Natural killer cell (primary cell): ENCODE measurements around the gene WDHD1. TPM values are rescaled to one million over a fixed set of nuclear protein-coding genes. Genes with fewer than 3 reads are reported as not detected.
"Not testable (repeated sequence)": the region's sequence is repeated elsewhere in the genome, so short reads cannot be mapped to it uniquely, and the experiment has no call there.

ENCODE experiments used
- ATAC-seq, 3 donors: fragments of 150-1000 bp in 2 of 3; fragments of 200-7000 bp in 1 of 3; cut with Tn5 transposase; 1 replicate in 1 of 3; 2 replicates in 2 of 3; pipeline ENCODE4 v1.10.0; 2021; ENCODE audit warnings: mild to moderate bottlenecking in 2 of 3, moderate library complexity in 2 of 3
- DNase-seq, 2 donors: peaks; one replicate each; pipeline versions ENCODE4 v3.0.0 to v3.0.0-alpha.2; 2013 to 2021; ENCODE audit warnings: mixed read lengths in 1 of 2
- H3K27ac ChIP-seq: one replicate; pipeline ENCODE4 v1.5.1; 2013; ENCODE audit warnings: mild to moderate bottlenecking, low read length
- H3K27me3 ChIP-seq: one replicate; pipeline ENCODE4 v1.6.1; 2013; ENCODE audit warnings: low read length; ENCODE audit not compliant: control insufficient read depth, insufficient read depth
- H3K36me3 ChIP-seq: one replicate; pipeline ENCODE4 v1.6.1; 2013; ENCODE audit warnings: low read length; ENCODE audit not compliant: control insufficient read depth, insufficient read depth
- H3K4me1 ChIP-seq: one replicate; pipeline ENCODE4 v1.6.1; 2013; ENCODE audit warnings: low read length; ENCODE audit not compliant: control insufficient read depth, insufficient read depth
- H3K4me3 ChIP-seq: one replicate; pipeline ENCODE4 v1.5.1; 2013; ENCODE audit warnings: low read length
- H3K9me3 ChIP-seq: one replicate; pipeline ENCODE4 v1.6.1; 2013; ENCODE audit warnings: low read length; ENCODE audit not compliant: control insufficient read depth, insufficient read depth
- H3K27ac Mint-ChIP-seq, 2 donors: one replicate each; pipeline ENCODE4 v1.8.0; 2022; ENCODE audit warnings: mild to moderate bottlenecking in 2 of 2, mixed read lengths in 2 of 2, moderate library complexity in 1 of 2
- H3K27me3 Mint-ChIP-seq, 2 donors: one replicate each; pipeline ENCODE4 v1.8.0; 2022; ENCODE audit warnings: low read depth in 2 of 2, mixed read lengths in 2 of 2
- H3K36me3 Mint-ChIP-seq: one replicate; pipeline ENCODE4 v1.8.0; 2022; ENCODE audit warnings: mixed read lengths
- H3K4me1 Mint-ChIP-seq, 2 donors: one replicate each; pipeline ENCODE4 v1.8.0; 2022; ENCODE audit warnings: mixed read lengths in 2 of 2
- H3K4me3 Mint-ChIP-seq: one replicate; pipeline ENCODE4 v1.8.0; 2022; ENCODE audit warnings: mild to moderate bottlenecking, moderate library complexity, mixed read lengths
- H3K9me3 Mint-ChIP-seq, 2 donors: one replicate each; pipeline ENCODE4 v1.8.0; 2022; ENCODE audit warnings: mixed read lengths in 2 of 2
- WGBS: methylation state at CpG from one replicate; pipeline ENCODE4 v1.1.7; 2013; ENCODE audit warnings: missing lambda C conversion rate; ENCODE audit not compliant: insufficient coverage; 5-methylcytosine and 5-hydroxymethylcytosine counted together
- intact Hi-C: fragments of 100-400 bp; cut with micrococcal nuclease; formaldehyde crosslinking; loops from one replicate; pipeline ENCODE4 v1.14.2; 2022
- total RNA-seq, 4 donors: library from RNA; stranded (reverse); fragments of 120-200 nt in 1 of 4; gene quantifications; one replicate each; pipeline versions ENCODE4 v1.2.3 to v1.2.4, GENCODE V29; 2013 to 2022
- TF ChIP-seq, protein P1 (sequence below): fragments of 200-600 bp; IDR thresholded peaks from one replicate; pipeline ENCODE4 v1.8.0; 2022; ENCODE audit warnings: antibody characterized with exemption

The WDHD1 gene
- total RNA-seq, 3 donors from 2014 or later (not counting 1 experiment from before 2014, with no cell fraction given), result 4.5 to 5.4 (median 5.3) TPM

- Histone ChIP-seq H3K27me3 (no peaks in the 10 kb centered on the region), H3K36me3 (no peaks in the 10 kb centered on the region), H3K27ac (no peak overlapping the region), H3K9me3 (no peaks in the 10 kb centered on the region), H3K4me3 (no peak overlapping the region), H3K4me1 (peaks cover 18% of the 10 kb centered on the region)
- Mint-ChIP-seq H3K27ac (peak overlapping the region; percentile 87 to 90), H3K4me3 (peak overlapping the region; percentile 47), H3K9me3 (no peaks in the 10 kb centered on the region), H3K36me3 (no peaks in the 10 kb centered on the region), H3K4me1 (peaks cover 28 to 46% of the 10 kb centered on the region in 2 donors), H3K27me3 (no peaks in the 10 kb centered on the region)
- no peak for DNase-seq
- WGBS, result 98% methylated on average over 4 of the region's 5 CpGs
- TF ChIP-seq, protein P1, sequence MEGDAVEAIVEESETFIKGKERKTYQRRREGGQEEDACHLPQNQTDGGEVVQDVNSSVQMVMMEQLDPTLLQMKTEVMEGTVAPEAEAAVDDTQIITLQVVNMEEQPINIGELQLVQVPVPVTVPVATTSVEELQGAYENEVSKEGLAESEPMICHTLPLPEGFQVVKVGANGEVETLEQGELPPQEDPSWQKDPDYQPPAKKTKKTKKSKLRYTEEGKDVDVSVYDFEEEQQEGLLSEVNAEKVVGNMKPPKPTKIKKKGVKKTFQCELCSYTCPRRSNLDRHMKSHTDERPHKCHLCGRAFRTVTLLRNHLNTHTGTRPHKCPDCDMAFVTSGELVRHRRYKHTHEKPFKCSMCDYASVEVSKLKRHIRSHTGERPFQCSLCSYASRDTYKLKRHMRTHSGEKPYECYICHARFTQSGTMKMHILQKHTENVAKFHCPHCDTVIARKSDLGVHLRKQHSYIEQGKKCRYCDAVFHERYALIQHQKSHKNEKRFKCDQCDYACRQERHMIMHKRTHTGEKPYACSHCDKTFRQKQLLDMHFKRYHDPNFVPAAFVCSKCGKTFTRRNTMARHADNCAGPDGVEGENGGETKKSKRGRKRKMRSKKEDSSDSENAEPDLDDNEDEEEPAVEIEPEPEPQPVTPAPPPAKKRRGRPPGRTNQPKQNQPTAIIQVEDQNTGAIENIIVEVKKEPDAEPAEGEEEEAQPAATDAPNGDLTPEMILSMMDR, result no peak
- no peak for ATAC-seq
- intact Hi-C loops, result no loop called here
Observed at GRCh38 chr14:54899573-54899972, 127.3 kb downstream of the WDHD1 start.

- H3K36me3 ChIP-seq, H3K9me3 Mint-ChIP-seq, ATAC-seq, H3K4me3 Mint-ChIP-seq, H3K4me3 ChIP-seq, H3K27me3 ChIP-seq, intact Hi-C loops, H3K36me3 Mint-ChIP-seq, DNase-seq, H3K27me3 Mint-ChIP-seq, H3K27ac ChIP-seq, H3K9me3 ChIP-seq: not testable (repeated sequence)
- peaks cover 13% of the 10 kb centered on the region for H3K4me1 ChIP-seq
- 99% methylated on average over 4 of the region's 5 CpGs for WGBS
- Mint-ChIP-seq H3K4me1 (peaks cover 33 to 52% of the 10 kb centered on the region in 2 donors), H3K27ac (peak overlapping the region in 1 of 2 donors; percentile 40)
Observed at GRCh38 chr14:54897809-54898555, 128.9 kb downstream of the WDHD1 start.

- Histone ChIP-seq H3K4me3 (no peak overlapping the region), H3K36me3 (no peaks in the 10 kb centered on the region), H3K27me3 (no peaks in the 10 kb centered on the region), H3K4me1 (peaks cover 11% of the 10 kb centered on the region), H3K9me3 (no peaks in the 10 kb centered on the region), H3K27ac (no peak overlapping the region)
- TF ChIP-seq, protein P1, result no peak
- no peaks in the 10 kb centered on the region for H3K9me3 Mint-ChIP-seq
- 96% methylated on average over 4 of the region's 4 CpGs for WGBS
- H3K36me3 Mint-ChIP-seq, result no peaks in the 10 kb centered on the region
- H3K27ac Mint-ChIP-seq, result peak overlapping the region; percentile 10 to 54
- DNase-seq (no peak), ATAC-seq (no peak)
- H3K4me3 Mint-ChIP-seq, result no peak overlapping the region
- H3K27me3 Mint-ChIP-seq, result no peaks in the 10 kb centered on the region
- intact Hi-C loops, result no loop called here
- H3K4me1 Mint-ChIP-seq, result peaks cover 37 to 54% of the 10 kb centered on the region in 2 donors
Observed at GRCh38 chr14:54895683-54896082, 131.2 kb downstream of the WDHD1 start.

GRCh38 chr14:54894995-54895394 lies 131.9 kb downstream of the WDHD1 start:
- no peaks in the 10 kb centered on the region for H3K9me3 ChIP-seq
- no peak overlapping the region for H3K27ac ChIP-seq
- H3K27me3 Mint-ChIP-seq, result no peaks in the 10 kb centered on the region
- H3K4me3 Mint-ChIP-seq, result no peak overlapping the region
- TF ChIP-seq, protein P1, result no peak
- H3K9me3 Mint-ChIP-seq, result no peaks in the 10 kb centered on the region
- no peaks in the 10 kb centered on the region for H3K36me3 ChIP-seq
- DNase-seq, result no peak
- no peaks in the 10 kb centered on the region for H3K27me3 ChIP-seq
- 86% methylated on average over 2 of the region's 3 CpGs for WGBS
- H3K36me3 Mint-ChIP-seq, result no peaks in the 10 kb centered on the region
- H3K4me1 ChIP-seq, result peaks cover 4% of the 10 kb centered on the region
- intact Hi-C loops, result no loop called here
- no peak for ATAC-seq
- H3K27ac Mint-ChIP-seq, result peak overlapping the region; percentile 10 to 54
- H3K4me3 ChIP-seq, result no peak overlapping the region
- H3K4me1 Mint-ChIP-seq, result peaks cover 37 to 53% of the 10 kb centered on the region in 2 donors
